Activated naive CD4-positive, alpha-beta T cell treated with anti-CD3 and anti-CD28 coated beads, Interleukin-2, amount 50 U/mL, for 24 hours (primary cell): ENCODE measurements around the gene SERPING1.

Source experiments
- H3K27ac Mint-ChIP-seq: one replicate; pipeline ENCODE4 v1.8.0; 2021; ENCODE audit warnings: mild to moderate bottlenecking, mixed read lengths
- H3K27me3 Mint-ChIP-seq: one replicate; pipeline ENCODE4 v1.8.0; 2021; ENCODE audit warnings: mixed read lengths
- H3K36me3 Mint-ChIP-seq: one replicate; pipeline ENCODE4 v1.8.0; 2021; ENCODE audit warnings: mixed read lengths
- H3K4me1 Mint-ChIP-seq: one replicate; pipeline ENCODE4 v1.8.0; 2021; ENCODE audit warnings: mixed read lengths
- H3K4me3 Mint-ChIP-seq: one replicate; pipeline ENCODE4 v1.8.0; 2021; ENCODE audit warnings: mild to moderate bottlenecking, mixed read lengths
- H3K9me3 Mint-ChIP-seq: one replicate; pipeline ENCODE4 v1.8.0; 2021; ENCODE audit warnings: mixed read lengths

SERPING1 gene

DNA sequence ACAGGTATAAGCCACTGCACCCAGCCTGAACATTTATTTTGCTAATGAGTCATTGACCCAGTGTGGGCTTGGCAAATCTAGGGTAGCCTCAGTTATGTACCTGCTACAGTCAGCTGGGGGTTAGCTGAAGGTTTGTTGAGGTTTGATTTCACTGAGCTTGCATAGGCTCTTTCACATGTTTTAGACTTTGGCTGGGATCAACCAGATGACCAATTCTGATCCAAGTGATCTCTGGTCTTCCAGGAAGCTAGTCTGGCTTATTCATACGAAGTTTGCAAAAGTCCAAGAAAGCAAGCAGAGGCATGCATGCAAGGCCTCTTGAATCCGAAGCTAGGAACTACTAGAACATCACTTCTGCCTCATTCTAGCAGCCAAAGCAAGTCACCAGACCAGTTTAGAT, 21.0 kb downstream of the SERPING1 start:
- Mint-ChIP-seq H3K9me3 (no peaks in the 10 kb centered on the region), H3K27ac (no peak overlapping the region), H3K4me1 (no peaks in the 10 kb centered on the region), H3K36me3 (peaks cover 3% of the 10 kb centered on the region), H3K4me3 (no peak overlapping the region), H3K27me3 (peaks cover 1% of the 10 kb centered on the region)

DNA sequence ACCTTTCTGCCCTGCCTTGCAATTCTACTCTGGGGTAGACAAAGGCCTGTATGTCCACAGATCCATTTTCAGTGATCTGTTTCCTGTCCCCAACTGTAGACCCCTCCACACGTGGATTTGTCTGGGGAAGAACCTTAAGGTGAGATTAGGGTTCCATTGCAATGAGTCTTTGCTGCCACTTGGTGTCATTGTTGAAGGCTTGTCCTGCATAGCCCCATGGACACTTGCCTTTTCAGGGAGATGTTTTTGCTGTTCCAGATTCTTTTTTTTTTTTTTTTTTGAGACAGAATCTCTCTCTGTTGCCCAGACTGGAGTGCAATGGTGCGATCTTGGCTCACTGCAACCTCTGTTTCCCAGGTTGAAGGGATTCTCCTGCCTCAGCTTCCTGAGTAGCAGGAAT, 21.8 kb downstream of the SERPING1 start:
- Mint-ChIP-seq H3K27ac (no peak overlapping the region), H3K36me3 (peaks cover 3% of the 10 kb centered on the region), H3K4me3 (no peak overlapping the region), H3K27me3 (peaks cover 1% of the 10 kb centered on the region), H3K4me1 (no peaks in the 10 kb centered on the region), H3K9me3 (no peaks in the 10 kb centered on the region)

- no peak overlapping the region for H3K4me3 Mint-ChIP-seq
- peaks cover 1% of the 10 kb centered on the region for H3K27me3 Mint-ChIP-seq
- H3K9me3 Mint-ChIP-seq: no peaks in the 10 kb centered on the region
- no peaks in the 10 kb centered on the region for H3K4me1 Mint-ChIP-seq
- H3K27ac Mint-ChIP-seq: no peak overlapping the region
- peaks cover 3% of the 10 kb centered on the region for H3K36me3 Mint-ChIP-seq
These were observed 23.0 kb downstream of the SERPING1 start for GRCh38 chr11:57620467-57620866.

- peaks cover 3% of the 10 kb centered on the region for H3K36me3 Mint-ChIP-seq
- H3K9me3 Mint-ChIP-seq: no peaks in the 10 kb centered on the region
- peaks cover 1% of the 10 kb centered on the region for H3K27me3 Mint-ChIP-seq
- H3K4me1 Mint-ChIP-seq: no peaks in the 10 kb centered on the region
- H3K4me3 Mint-ChIP-seq: no peak overlapping the region
- H3K27ac Mint-ChIP-seq: no peak overlapping the region
These were observed 24.8 kb downstream of the SERPING1 start for GRCh38 chr11:57622263-57622662.

- no peaks in the 10 kb centered on the region for H3K4me1 Mint-ChIP-seq
- no peak overlapping the region for H3K27ac Mint-ChIP-seq
- no peaks in the 10 kb centered on the region for H3K9me3 Mint-ChIP-seq
- H3K4me3 Mint-ChIP-seq: no peak overlapping the region
- H3K27me3 Mint-ChIP-seq: peaks cover 1% of the 10 kb centered on the region
- H3K36me3 Mint-ChIP-seq: peaks cover 3% of the 10 kb centered on the region
These were observed 27.4 kb downstream of the SERPING1 start for GRCh38 chr11:57624864-57625263.

DNA sequence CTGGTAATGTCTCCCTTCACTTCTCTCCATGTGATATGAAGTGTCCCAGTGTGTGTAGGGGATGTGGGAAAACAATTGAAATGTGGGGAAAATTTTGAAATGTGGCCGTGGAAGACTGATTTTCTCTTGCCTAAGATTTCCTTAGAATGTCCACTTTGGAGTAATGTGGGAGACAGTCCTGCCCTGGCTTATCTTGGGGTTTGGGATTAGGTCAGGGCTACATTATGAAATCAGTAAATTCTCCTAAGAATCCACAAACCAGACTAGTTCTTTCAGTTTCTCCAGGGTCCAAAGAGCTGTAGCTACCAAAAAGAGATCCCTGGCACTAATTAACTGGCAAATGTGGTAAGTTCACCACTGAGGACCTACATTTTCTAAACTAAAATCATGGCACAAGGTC, 29.4 kb downstream of the SERPING1 start:
- Mint-ChIP-seq H3K4me1 (no peaks in the 10 kb centered on the region), H3K27ac (no peak overlapping the region), H3K9me3 (no peaks in the 10 kb centered on the region), H3K36me3 (peaks cover 2% of the 10 kb centered on the region), H3K27me3 (no peaks in the 10 kb centered on the region), H3K4me3 (no peak overlapping the region)

DNA sequence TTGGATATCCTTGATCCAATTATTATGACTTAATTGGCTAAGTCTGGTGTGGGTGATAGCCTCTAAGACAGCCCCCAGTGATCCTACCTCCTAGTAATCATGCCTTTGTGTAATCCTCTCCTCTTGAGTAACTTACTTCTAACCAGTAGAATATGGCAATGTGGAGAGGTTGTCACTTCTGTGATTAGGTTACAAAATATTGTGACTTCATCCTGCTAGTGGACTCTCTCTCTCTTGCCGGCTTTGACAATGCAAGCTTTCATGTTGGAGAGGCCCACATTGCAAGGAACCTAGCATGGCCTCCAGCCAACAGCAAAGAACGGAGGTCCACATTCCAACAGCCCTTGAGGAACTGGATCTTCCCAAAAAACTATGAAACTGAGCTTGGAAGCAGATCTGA, 32.7 kb downstream of the SERPING1 start:
- H3K27me3 Mint-ChIP-seq: peaks cover 5% of the 10 kb centered on the region

DNA sequence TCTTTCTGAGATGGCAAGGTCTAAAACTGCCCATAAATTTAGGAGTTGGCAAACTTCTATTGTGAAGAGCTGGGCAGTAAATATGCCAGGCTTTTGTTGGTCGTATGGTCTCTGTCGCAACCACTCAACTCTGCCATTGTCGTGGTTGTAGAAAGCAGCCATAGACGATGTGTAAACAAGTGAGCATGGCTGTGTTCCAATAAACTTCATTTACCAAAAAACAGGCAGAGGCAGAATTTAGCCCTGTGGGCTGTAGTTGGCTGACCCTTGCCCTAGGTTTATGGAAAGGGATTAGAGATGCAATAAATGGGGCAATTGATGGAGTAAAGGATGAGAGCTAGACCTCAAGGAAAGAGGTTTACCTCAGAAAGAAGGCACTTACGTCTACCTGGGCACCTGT, 34.6 kb downstream of the SERPING1 start:
- Mint-ChIP-seq H3K27ac (no peak overlapping the region), H3K4me3 (no peak overlapping the region), H3K36me3 (no peaks in the 10 kb centered on the region), H3K4me1 (no peaks in the 10 kb centered on the region), H3K9me3 (no peaks in the 10 kb centered on the region), H3K27me3 (peaks cover 7% of the 10 kb centered on the region)

More for the DNA sequence above, 32.7 kb downstream of the SERPING1 start:
- Mint-ChIP-seq H3K4me1 (no peaks in the 10 kb centered on the region), H3K4me3 (no peak overlapping the region), H3K9me3 (no peaks in the 10 kb centered on the region), H3K27ac (no peak overlapping the region), H3K36me3 (no peaks in the 10 kb centered on the region)

DNA sequence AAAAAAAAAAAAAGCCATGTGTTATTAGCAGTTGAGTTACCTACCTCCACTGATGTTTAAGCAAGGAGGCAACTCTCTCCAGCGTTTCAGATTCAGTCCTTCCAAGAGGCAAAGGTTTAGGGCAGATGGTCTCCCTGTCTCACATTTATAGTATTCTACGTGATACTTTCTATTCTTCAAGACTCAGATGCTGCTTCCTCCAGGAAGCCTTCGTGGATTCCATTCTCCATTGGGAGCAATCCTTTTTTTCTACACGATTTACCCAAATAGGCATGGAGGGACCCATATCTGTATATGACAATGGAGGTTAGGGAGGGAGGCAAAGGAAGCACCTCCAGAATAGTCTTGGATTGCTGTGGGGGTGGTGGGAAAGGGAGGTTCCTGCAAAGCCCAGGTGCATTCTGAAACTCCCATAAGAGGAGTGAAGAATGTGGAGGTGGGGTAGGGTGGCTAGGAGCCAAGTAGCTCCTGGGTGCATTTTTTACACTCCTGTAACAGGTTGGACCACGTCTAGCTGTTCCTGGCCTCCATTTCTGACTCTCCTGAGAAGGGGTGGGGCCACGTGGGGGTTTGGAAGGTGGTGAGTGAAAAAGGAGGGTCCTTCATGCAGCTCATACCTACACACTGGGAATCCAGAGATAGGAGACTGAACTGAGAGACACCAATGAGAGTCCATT, 36.0 kb downstream of the SERPING1 start:
- Mint-ChIP-seq H3K27ac (no peak overlapping the region), H3K36me3 (no peaks in the 10 kb centered on the region), H3K27me3 (peaks cover 7% of the 10 kb centered on the region), H3K4me3 (no peak overlapping the region), H3K9me3 (no peaks in the 10 kb centered on the region), H3K4me1 (peaks cover 6% of the 10 kb centered on the region)

DNA sequence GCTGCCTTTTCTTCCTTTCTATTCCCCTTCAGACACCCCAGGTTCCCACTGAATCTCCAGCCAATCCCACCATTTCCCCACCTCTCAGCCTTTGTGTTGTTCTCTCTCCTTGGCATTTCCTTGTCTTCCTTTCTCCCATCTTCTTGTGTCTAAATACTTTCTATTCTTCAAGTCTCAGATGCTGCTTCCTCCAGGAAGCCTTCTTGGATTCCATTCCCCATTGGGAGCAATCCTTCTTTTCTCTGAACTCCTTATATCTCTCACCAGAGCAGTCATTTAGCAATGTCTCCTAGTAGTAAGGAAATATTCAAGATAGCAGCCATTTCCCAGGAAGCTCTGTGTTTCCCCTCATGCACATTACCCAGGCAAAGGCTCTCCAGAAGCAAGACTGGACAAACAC, 36.8 kb downstream of the SERPING1 start:
- H3K9me3 Mint-ChIP-seq: no peaks in the 10 kb centered on the region
- peaks cover 7% of the 10 kb centered on the region for H3K27me3 Mint-ChIP-seq
- peaks cover 12% of the 10 kb centered on the region for H3K4me1 Mint-ChIP-seq
- H3K36me3 Mint-ChIP-seq: no peaks in the 10 kb centered on the region
- H3K27ac Mint-ChIP-seq: no peak overlapping the region
- no peak overlapping the region for H3K4me3 Mint-ChIP-seq

- peaks cover 17% of the 10 kb centered on the region for H3K4me1 Mint-ChIP-seq
These were observed 37.8 kb downstream of the SERPING1 start for GRCh38 chr11:57635246-57635645.

GRCh38 chr11:57637626-57638004, 40.1 kb downstream of the SERPING1 start:
- peaks cover 7% of the 10 kb centered on the region for H3K27me3 Mint-ChIP-seq

More at GRCh38 chr11:57635246-57635645, 37.8 kb downstream of the SERPING1 start:
- H3K27ac Mint-ChIP-seq: no peak overlapping the region
- no peaks in the 10 kb centered on the region for H3K9me3 Mint-ChIP-seq
- no peak overlapping the region for H3K4me3 Mint-ChIP-seq
- no peaks in the 10 kb centered on the region for H3K36me3 Mint-ChIP-seq
- H3K27me3 Mint-ChIP-seq: peaks cover 7% of the 10 kb centered on the region

GRCh38 chr11:57638005-57638781, 40.7 kb downstream of the SERPING1 start:
- peak overlapping the region; percentile 65 for H3K27ac Mint-ChIP-seq
- H3K4me1 Mint-ChIP-seq: peaks cover 17% of the 10 kb centered on the region
- H3K27me3 Mint-ChIP-seq: peaks cover 8% of the 10 kb centered on the region
- H3K9me3 Mint-ChIP-seq: no peaks in the 10 kb centered on the region
- peak overlapping the region; percentile 89 for H3K4me3 Mint-ChIP-seq
- no peaks in the 10 kb centered on the region for H3K36me3 Mint-ChIP-seq

More at GRCh38 chr11:57637626-57638004, 40.1 kb downstream of the SERPING1 start:
- no peaks in the 10 kb centered on the region for H3K36me3 Mint-ChIP-seq
- H3K9me3 Mint-ChIP-seq: no peaks in the 10 kb centered on the region
- peak overlapping the region; percentile 89 for H3K4me3 Mint-ChIP-seq
- no peak overlapping the region for H3K27ac Mint-ChIP-seq
- peaks cover 17% of the 10 kb centered on the region for H3K4me1 Mint-ChIP-seq

DNA sequence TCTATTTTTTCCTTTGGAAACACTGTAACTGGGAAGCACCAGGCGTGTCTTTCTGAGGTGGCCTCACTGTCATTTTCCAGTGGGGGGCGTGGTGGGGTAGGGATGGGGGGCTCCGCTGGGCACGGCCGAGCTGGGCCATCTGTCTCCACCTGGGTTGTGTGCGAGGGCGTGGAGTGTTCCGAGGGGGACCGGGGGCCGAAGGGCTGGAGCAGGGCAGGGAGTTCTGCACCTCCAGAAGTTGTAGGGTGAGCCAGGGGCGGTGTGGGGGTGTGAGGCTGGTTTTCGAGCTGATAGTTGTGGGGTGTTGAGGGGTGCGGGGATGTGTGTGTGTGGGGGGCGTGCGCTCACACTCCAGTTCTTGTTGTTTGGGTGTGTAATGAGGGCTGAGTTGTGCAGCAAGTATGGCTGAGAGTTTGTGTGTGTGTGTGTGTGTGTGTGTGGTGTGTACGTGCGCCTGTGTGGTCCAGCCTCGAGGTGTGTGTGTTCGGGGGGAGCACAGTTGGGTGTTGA, 41.4 kb downstream of the SERPING1 start:
- Mint-ChIP-seq H3K27me3 (peaks cover 10% of the 10 kb centered on the region), H3K36me3 (no peaks in the 10 kb centered on the region), H3K9me3 (no peaks in the 10 kb centered on the region), H3K4me3 (peak overlapping the region; percentile 89), H3K4me1 (peaks cover 17% of the 10 kb centered on the region), H3K27ac (no peak overlapping the region)

GRCh38 chr11:57639321-57640067, 42.0 kb downstream of the SERPING1 start:
- Mint-ChIP-seq H3K9me3 (no peaks in the 10 kb centered on the region), H3K4me3 (peak overlapping the region; percentile 89), H3K27me3 (peaks cover 6% of the 10 kb centered on the region), H3K36me3 (no peaks in the 10 kb centered on the region), H3K27ac (no peak overlapping the region), H3K4me1 (peaks cover 17% of the 10 kb centered on the region)
